Measurements from ENCODE around the gene TBC1D14. TPM values are rescaled to one million over a fixed set of nuclear protein-coding genes. Genes with fewer than 3 reads are reported as not detected.
"Not testable (repeated sequence)": the region's sequence is repeated elsewhere in the genome, so short reads cannot be mapped to it uniquely, and the experiment has no call there.

The TBC1D14 gene
- total RNA-seq, 6 experiments from 2014 or later = 14.1 to 34.8 (median 30.6) TPM

GRCh38 chr4:6905516-6906445 is 3.8 kb upstream of the TBC1D14 start:
- peak overlapping the region in 2 of 3 donors; percentile 26 to 66 for H3K27ac ChIP-seq
- no peak overlapping the region for H3K4me3 ChIP-seq
- H3K27me3 ChIP-seq = no peaks in the 10 kb centered on the region
- WGBS (ENCODE audit: insufficient coverage, low coverage, low lambda C conversion rate, missing lambda C conversion rate) = no CpG with 5 or more reads among the region's 13 CpGs
- H3K9me3 ChIP-seq = no peaks in the 10 kb centered on the region
- intact Hi-C loops (cut with DNase I) = loop anchor here in 1 of 2 donors (10.0 kb wide), 1 partner anchor 169 kb away; no protein-coding TSS in a partner anchor
- DNase-seq (peak; percentile 49 to 94 (median 83)), ATAC-seq (peak; percentile 24 to 33 (median 26))
- TF ChIP-seq, protein P1, sequence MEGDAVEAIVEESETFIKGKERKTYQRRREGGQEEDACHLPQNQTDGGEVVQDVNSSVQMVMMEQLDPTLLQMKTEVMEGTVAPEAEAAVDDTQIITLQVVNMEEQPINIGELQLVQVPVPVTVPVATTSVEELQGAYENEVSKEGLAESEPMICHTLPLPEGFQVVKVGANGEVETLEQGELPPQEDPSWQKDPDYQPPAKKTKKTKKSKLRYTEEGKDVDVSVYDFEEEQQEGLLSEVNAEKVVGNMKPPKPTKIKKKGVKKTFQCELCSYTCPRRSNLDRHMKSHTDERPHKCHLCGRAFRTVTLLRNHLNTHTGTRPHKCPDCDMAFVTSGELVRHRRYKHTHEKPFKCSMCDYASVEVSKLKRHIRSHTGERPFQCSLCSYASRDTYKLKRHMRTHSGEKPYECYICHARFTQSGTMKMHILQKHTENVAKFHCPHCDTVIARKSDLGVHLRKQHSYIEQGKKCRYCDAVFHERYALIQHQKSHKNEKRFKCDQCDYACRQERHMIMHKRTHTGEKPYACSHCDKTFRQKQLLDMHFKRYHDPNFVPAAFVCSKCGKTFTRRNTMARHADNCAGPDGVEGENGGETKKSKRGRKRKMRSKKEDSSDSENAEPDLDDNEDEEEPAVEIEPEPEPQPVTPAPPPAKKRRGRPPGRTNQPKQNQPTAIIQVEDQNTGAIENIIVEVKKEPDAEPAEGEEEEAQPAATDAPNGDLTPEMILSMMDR (IDR thresholded peaks at IDR 0.05) = no peak
- TF ChIP-seq POLR2A (IDR thresholded peaks at IDR 0.05) = no peak
- no peaks in the 10 kb centered on the region for H3K36me3 ChIP-seq
- H3K4me1 ChIP-seq = peaks cover 0 to 40% (median 9%) of the 10 kb centered on the region in 4 donors

DNA sequence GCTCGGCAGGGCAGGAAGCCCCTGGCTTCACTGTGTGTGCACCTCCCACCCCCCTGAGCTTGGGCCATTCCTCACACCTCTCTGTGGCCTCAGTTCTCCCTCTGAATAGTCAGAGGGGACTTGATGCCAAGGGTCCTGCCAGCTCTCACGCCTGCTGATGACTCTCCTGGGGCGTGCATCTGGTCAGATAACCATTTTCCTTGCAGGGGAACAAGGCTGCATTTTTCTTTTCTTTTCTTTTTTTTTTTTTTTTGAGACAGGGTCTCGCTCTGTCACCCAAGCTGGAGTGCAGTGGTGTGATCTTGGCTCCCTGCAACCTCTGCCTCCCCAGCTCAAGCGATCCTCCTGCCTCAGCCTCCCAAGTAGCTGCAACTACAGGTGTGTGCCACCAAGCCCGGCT is 3.1 kb upstream of the TBC1D14 start:
- H3K36me3 ChIP-seq, H3K27me3 ChIP-seq, DNase-seq, H3K9me3 ChIP-seq, H3K4me3 ChIP-seq, ATAC-seq: not testable (repeated sequence)
- intact Hi-C loops (cut with DNase I) = loop anchor here in 1 of 2 donors (10.0 kb wide), 1 partner anchor 168 kb away; no protein-coding TSS in a partner anchor
- Histone ChIP-seq H3K4me1 (peaks cover 0 to 47% (median 11%) of the 10 kb centered on the region in 4 donors), H3K27ac (peak overlapping the region in 1 of 3 donors; percentile 29)
- 95% methylated on average over 4 of the region's 6 CpGs for WGBS (ENCODE audit: insufficient coverage, low coverage, low lambda C conversion rate, missing lambda C conversion rate)

GRCh38 chr4:6907658-6908191 is 1.9 kb upstream of the TBC1D14 start:
- peaks cover 0 to 60% (median 17%) of the 10 kb centered on the region in 4 donors for H3K4me1 ChIP-seq
- TF ChIP-seq, protein P1 (IDR thresholded peaks at IDR 0.05) = peak; percentile 23 to 39 (median 33)
- TF ChIP-seq POLR2A (IDR thresholded peaks at IDR 0.05) = no peak
- H3K27ac ChIP-seq = peak overlapping the region in 1 of 3 donors; percentile 97
- H3K9me3 ChIP-seq = no peaks in the 10 kb centered on the region
- WGBS (ENCODE audit: insufficient coverage, low coverage, low lambda C conversion rate, missing lambda C conversion rate) = 33% methylated on average over 12 of the region's 22 CpGs
- H3K27me3 ChIP-seq = no peaks in the 10 kb centered on the region
- H3K36me3 ChIP-seq = no peaks in the 10 kb centered on the region
- ATAC-seq (no peak), DNase-seq (peak in 1 of 3 donors; percentile 60)
- intact Hi-C loops (cut with DNase I) = loop anchor here in 1 of 2 donors (10.0 kb wide), 1 partner anchor 167 kb away; no protein-coding TSS in a partner anchor
- no peak overlapping the region for H3K4me3 ChIP-seq

DNA sequence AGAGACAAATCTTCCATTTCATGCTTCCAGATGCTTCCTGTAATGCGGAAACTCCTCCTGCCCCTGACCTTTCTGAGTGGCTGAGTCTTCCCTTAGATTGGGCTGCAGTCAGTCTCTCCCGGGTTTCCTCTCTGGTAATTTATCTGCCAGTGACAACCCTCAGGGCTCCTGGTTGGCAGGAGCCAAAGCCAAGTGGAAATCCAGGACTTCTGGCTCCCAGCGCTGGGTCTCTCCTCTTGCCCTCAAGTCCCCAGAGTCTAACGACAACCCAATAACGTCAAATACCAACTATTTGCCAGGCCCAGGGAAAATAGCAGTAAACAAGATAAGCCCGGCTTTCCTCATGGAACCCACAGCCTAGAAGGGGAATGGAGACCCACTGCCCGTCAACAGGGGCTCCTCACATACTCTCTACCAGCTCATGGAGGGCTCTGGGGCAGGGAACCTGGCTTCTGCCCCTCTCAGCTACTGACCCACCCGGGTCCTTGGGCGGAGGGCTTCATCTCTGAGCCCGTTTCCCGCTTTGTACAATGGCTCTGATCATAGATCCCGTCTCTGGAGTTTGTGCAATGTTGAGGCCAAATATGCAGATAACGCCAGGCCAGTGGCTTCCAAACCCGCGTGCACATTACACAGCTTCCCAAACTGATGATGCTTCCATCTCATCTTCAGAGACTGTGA is 1.1 kb upstream of the TBC1D14 start:
- ATAC-seq = peak; percentile 0 to 26 (median 4)
- no peak for TF ChIP-seq POLR2A (IDR thresholded peaks at IDR 0.05)
- TF ChIP-seq, protein P1 (IDR thresholded peaks at IDR 0.05) = no peak

More for the DNA sequence above, 1.1 kb upstream of the TBC1D14 start:
- H3K27ac ChIP-seq = peak overlapping the region; percentile 95 to 99 (median 97)
- H3K27me3 ChIP-seq = no peaks in the 10 kb centered on the region
- H3K4me3 ChIP-seq = peak overlapping the region; percentile 70 to 92 (median 74)
- DNase-seq = peak in 2 of 3 donors; percentile 76 to 79
- WGBS (ENCODE audit: insufficient coverage, low coverage, low lambda C conversion rate, missing lambda C conversion rate) = 7% methylated on average over 9 of the region's 15 CpGs
- no peaks in the 10 kb centered on the region for H3K36me3 ChIP-seq
- H3K4me1 ChIP-seq = peaks cover 0 to 62% (median 19%) of the 10 kb centered on the region in 4 donors
- H3K9me3 ChIP-seq = no peaks in the 10 kb centered on the region
- intact Hi-C loops (cut with DNase I) = loop anchor here in 1 of 2 donors (10.0 kb wide), 1 partner anchor 166 kb away; no protein-coding TSS in a partner anchor

Data from right lobe of liver (tissue), 6 donors.